OCI-LY7 (cell line): ENCODE results near the gene AQP12B. TPM values are rescaled to one million over a fixed set of nuclear protein-coding genes. Genes with fewer than 3 reads are reported as not detected.

Experiments used
- BruUV-seq: library from RNA; stranded (reverse); fragments of 400-500 nt; replicated peaks from 2 replicates; lab custom pipeline; 2021; lab: Mats Ljungman, UMichigan
- CTCF ChIA-PET: fragments of 300-600 bp; sonication (Branson Sonifier 250); formaldehyde crosslinking; loops from one replicate; lab custom pipeline; 2022; ENCODE audit warnings: antibody characterized with exemption; ENCODE audit not compliant: unreplicated experiment; lab: Charles Lee
- POLR2A ChIA-PET: fragments of 300-600 bp; sonication (Branson Sonifier 250); formaldehyde crosslinking; loops from one replicate; lab custom pipeline; 2022; ENCODE audit warnings: antibody characterized with exemption; lab: Charles Lee
- DNase-seq: peaks from one replicate; pipeline ENCODE4 v3.0.0-alpha.2; 2015; ENCODE audit warnings: low spot score
- H2AFZ ChIP-seq: fragments of 200-600 bp; sonication (generic), shearing (Covaris generic); 2 replicates; pipeline ENCODE4 v1.6.1; 2014; ENCODE audit warnings: mild to moderate bottlenecking, antibody characterized with exemption, low read length, moderate library complexity
- H3K27ac ChIP-seq: fragments of 200-600 bp; sonication (generic); 2 replicates; pipeline ENCODE4 v1.5.1; 2014; ENCODE audit warnings: mixed run types, low read depth, mild to moderate bottlenecking, moderate library complexity, low read length, inconsistent platforms; ENCODE audit not compliant: poor library complexity, severe bottlenecking
- H3K36me3 ChIP-seq: fragments of 200-600 bp; sonication (generic); 2 replicates; pipeline ENCODE4 v1.6.1; 2014; ENCODE audit warnings: mild to moderate bottlenecking, antibody characterized with exemption, low read length, moderate library complexity, mixed read lengths; ENCODE audit not compliant: insufficient read depth
- H3K4me1 ChIP-seq: fragments of 200-600 bp; sonication (generic); 2 replicates; pipeline ENCODE4 v1.5.1; 2014; ENCODE audit warnings: mild to moderate bottlenecking, low read length; ENCODE audit not compliant: insufficient read depth, poor library complexity, severe bottlenecking
- H3K4me2 ChIP-seq: fragments of 200-600 bp; sonication (generic); 2 replicates; pipeline ENCODE4 v1.6.1; 2014; ENCODE audit warnings: mild to moderate bottlenecking, low read length
- H3K4me3 ChIP-seq: fragments of 200-600 bp; sonication (generic); 2 replicates; pipeline ENCODE4 v1.5.1; 2014; ENCODE audit warnings: mild to moderate bottlenecking, low read depth, low read length; ENCODE audit not compliant: poor library complexity, severe bottlenecking
- H3K79me2 ChIP-seq: fragments of 200-600 bp; sonication (generic); 2 replicates; pipeline ENCODE4 v1.6.1; 2016; ENCODE audit warnings: low read depth, mild to moderate bottlenecking, low read length, moderate library complexity, mixed read lengths; ENCODE audit not compliant: insufficient read depth
- H3K9me2 ChIP-seq: fragments of 200-600 bp; sonication (generic); 2 replicates; pipeline ENCODE4 v1.6.1; 2016; ENCODE audit warnings: mild to moderate bottlenecking, low read length, mixed read lengths; ENCODE audit not compliant: insufficient read depth
- H3K9me3 ChIP-seq: fragments of 200-600 bp; sonication (generic); 2 replicates; pipeline ENCODE4 v1.6.1; 2014; ENCODE audit warnings: mild to moderate bottlenecking, mixed run types, low read length, mixed read lengths
- H4K20me1 ChIP-seq: fragments of 200-600 bp; sonication (generic); 2 replicates; pipeline ENCODE4 v1.6.1; 2014; ENCODE audit warnings: mild to moderate bottlenecking, antibody characterized with exemption, low read length, moderate library complexity, mixed read lengths; ENCODE audit not compliant: insufficient read depth
- CTCF ChIP-seq: fragments of 200-600 bp; sonication (generic); conservative IDR thresholded peaks from 2 replicates; pipeline ENCODE4 v1.5.1; 2014; ENCODE audit warnings: mild to moderate bottlenecking, antibody characterized with exemption, low read length, moderate library complexity, mixed read lengths
- EZH2phosphoT487 ChIP-seq: fragments of 200-600 bp; sonication (generic); IDR thresholded peaks from 2 replicates; pipeline ENCODE4 v1.6.1; 2018; ENCODE audit warnings: low read depth, borderline replicate concordance, mild to moderate bottlenecking, mixed run types, antibody characterized with exemption, low read length, moderate library complexity, mixed read lengths
- intact Hi-C: fragments of 100-400 bp; cut with micrococcal nuclease; formaldehyde crosslinking; loops from one replicate; pipeline ENCODE4 v1.10.0; 2022; ENCODE audit not compliant: unreplicated experiment
- small RNA-seq: library from RNA; depleted of rRNA; stranded (forward); fragments of <200 nt; gene quantifications from one replicate; pipeline ENCODE3, GENCODE V24; 2014
- total RNA-seq, 2 experiments: library from RNA; depleted of rRNA in 1 of 2; stranded (reverse); fragments of >200 nt in 1 of 2; shearing (Covaris generic) in 1 of 2; gene quantifications; 2 replicates each; pipeline ENCODE4 v1.2.3, GENCODE V29; 2014 to 2022

The AQP12B gene
- total RNA-seq, 2 experiments from 2014 or later = not detected

DNA sequence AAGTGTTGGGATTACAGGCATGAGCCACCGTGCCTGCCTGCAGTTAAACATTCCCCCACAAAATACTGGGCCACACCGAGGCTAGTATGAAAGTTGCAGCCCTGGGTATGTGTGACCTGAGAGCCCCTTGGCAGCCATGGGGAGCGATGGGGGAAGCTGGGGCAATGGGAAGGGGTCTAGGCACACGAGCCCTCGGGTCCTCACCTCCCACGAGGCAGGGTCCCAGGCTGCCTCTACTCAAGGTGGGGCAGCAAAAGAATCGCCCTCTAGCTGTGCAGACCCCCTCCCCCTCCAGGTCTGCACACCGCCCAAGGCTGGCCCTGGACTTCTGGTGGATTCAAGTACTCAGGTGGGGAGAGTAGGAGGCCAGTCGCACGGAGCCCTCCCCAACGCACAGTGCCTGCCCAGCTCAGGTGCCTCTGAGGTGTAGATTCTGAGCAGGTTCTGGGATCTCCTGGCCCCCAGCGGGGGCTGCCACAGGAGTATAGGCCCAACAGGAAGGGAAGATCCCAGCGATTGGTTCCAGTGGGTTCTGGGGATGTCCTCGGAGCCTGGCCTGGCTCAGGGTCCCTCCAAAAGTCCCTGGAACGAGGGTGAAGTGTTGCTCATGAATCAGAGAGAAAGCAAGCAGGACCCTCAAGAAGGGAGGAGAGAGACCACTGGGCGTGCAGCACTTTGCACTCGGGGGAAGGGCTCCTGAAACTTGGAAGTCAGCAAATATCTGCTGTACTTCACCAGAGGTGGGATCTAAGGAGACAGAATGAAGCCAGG, 54.8 kb downstream of the AQP12B start:
- Histone ChIP-seq H3K4me3 (no peak overlapping the region), H2AFZ (no peak overlapping the region), H3K4me1 (no peaks in the 10 kb centered on the region), H3K9me2 (no peaks in the 10 kb centered on the region), H3K36me3 (no peaks in the 10 kb centered on the region), H3K79me2 (no peaks in the 10 kb centered on the region), H4K20me1 (no peaks in the 10 kb centered on the region), H3K9me3 (no peaks in the 10 kb centered on the region), H3K4me2 (no peak overlapping the region), H3K27ac (no peak overlapping the region)
- no peak for TF ChIP-seq EZH2phosphoT487
- no peak for TF ChIP-seq CTCF
- POLR2A ChIA-PET = no interaction called here
- CTCF ChIA-PET = no interaction called here
- BruUV-seq = no TSS peak
- DNase-seq = no peak
- intact Hi-C loops = no loop called here

DNA sequence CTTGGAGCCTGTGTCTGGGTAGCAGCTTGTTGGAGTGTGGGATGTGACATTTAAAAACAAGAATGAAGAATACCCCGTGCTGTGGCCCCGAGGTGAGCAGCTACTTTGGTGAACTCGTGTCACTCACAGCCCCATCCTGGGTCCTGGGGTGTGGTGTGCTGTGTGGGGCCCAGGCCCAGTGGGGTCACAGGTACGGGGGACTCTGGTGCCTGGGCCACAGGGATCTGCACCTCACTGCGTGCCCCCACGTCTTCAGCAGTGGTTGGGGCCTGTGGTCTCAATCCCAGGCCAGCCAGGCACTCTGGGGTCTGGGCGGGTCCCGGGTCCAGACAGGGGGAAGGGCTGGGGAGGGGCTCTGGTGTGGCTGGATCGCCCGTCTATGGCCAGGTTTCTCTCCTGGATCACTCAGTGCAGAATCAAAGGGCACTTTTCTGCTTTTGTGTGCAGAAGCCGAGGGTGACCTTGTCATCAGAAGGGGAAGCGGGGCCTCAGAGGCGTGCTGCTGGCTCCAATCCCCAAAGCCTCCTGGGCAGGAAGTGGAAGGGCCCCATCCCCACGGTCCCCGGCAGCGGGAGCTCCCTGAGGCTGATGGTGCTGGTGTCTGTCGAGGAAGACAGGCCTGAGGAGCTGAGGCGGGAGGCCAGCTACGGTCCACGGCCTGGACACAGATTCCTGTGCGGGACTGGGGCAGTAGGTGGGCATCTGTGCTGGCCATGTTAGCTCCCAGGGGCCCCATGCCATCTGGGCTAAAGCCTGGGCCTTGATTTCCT, 56.0 kb downstream of the AQP12B start:
- CTCF ChIA-PET = no interaction called here
- no peak for DNase-seq
- BruUV-seq = no TSS peak
- POLR2A ChIA-PET = no interaction called here
- intact Hi-C loops = no loop called here
- Histone ChIP-seq H3K27ac (no peak overlapping the region), H3K36me3 (no peaks in the 10 kb centered on the region), H2AFZ (no peak overlapping the region), H3K4me2 (no peak overlapping the region), H3K9me2 (no peaks in the 10 kb centered on the region), H3K9me3 (no peaks in the 10 kb centered on the region), H3K79me2 (no peaks in the 10 kb centered on the region), H3K4me3 (no peak overlapping the region), H3K4me1 (peaks cover under 1% of the 10 kb centered on the region), H4K20me1 (no peaks in the 10 kb centered on the region)
- TF ChIP-seq EZH2phosphoT487 (no peak), CTCF (no peak)

Small RNA genes within 50 kb of the gene (small RNA-seq; reads per million reads assigned to genes)
- gene AC011298.3 = not detected

Other genes starting within 250 kb of the AQP12B start
- 1.4 and 2.4 TPM in 2 replicates for gene GPC1, start 247.2 kb downstream of the AQP12B start, total RNA-seq (2014; rRNA removed; shearing (Covaris generic))
- 3.0 and 4.0 TPM in 2 replicates for gene GPC1, start 247.2 kb downstream of the AQP12B start, total RNA-seq (2022)
- gene ANKMY1, start 124.9 kb downstream of the AQP12B start, total RNA-seq (2014; rRNA removed; shearing (Covaris generic)) = 24.7 and 30.6 TPM in 2 replicates
- gene ANKMY1, start 124.9 kb downstream of the AQP12B start, total RNA-seq (2022) = 65.9 and 69.4 TPM in 2 replicates
- gene DUSP28, start 122.5 kb downstream of the AQP12B start, total RNA-seq (2014; rRNA removed; shearing (Covaris generic)) = 13.0 and 17.6 TPM in 2 replicates
- 15.8 and 16.7 TPM in 2 replicates for gene DUSP28, start 122.5 kb downstream of the AQP12B start, total RNA-seq (2022)
- gene RNPEPL1, start 114.4 kb downstream of the AQP12B start, total RNA-seq (2014; rRNA removed; shearing (Covaris generic)) = 22.7 and 41.9 TPM in 2 replicates
- 51.8 and 53.5 TPM in 2 replicates for gene RNPEPL1, start 114.4 kb downstream of the AQP12B start, total RNA-seq (2022)
- 54.1 and 78.1 TPM in 2 replicates for gene CAPN10, start 96.2 kb downstream of the AQP12B start, total RNA-seq (2014; rRNA removed; shearing (Covaris generic))
- gene CAPN10, start 96.2 kb downstream of the AQP12B start, total RNA-seq (2022) = 67.3 and 70.6 TPM in 2 replicates
- 0.88 and 2.1 TPM in 2 replicates for gene GPR35, start 57.4 kb downstream of the AQP12B start, total RNA-seq (2014; rRNA removed; shearing (Covaris generic))
- 1.4 and 2.4 TPM in 2 replicates for gene GPR35, start 57.4 kb downstream of the AQP12B start, total RNA-seq (2022)
- gene AQP12A, start 9.0 kb upstream of the AQP12B start, total RNA-seq (2014; rRNA removed; shearing (Covaris generic)) = not detected in 2 replicates
- not detected in 2 replicates for gene AQP12A, start 9.0 kb upstream of the AQP12B start, total RNA-seq (2022)
- not detected in 2 replicates for gene KIF1A, start 137.3 kb upstream of the AQP12B start, total RNA-seq (2014; rRNA removed; shearing (Covaris generic))
- gene KIF1A, start 137.3 kb upstream of the AQP12B start, total RNA-seq (2022) = not detected in 2 replicates
- gene AGXT, start 185.9 kb upstream of the AQP12B start, total RNA-seq (2014; rRNA removed; shearing (Covaris generic)) = not detected in 2 replicates
- not detected in 2 replicates for gene AGXT, start 185.9 kb upstream of the AQP12B start, total RNA-seq (2022)
- not detected in 2 replicates for gene MAB21L4, start 213.3 kb upstream of the AQP12B start, total RNA-seq (2014; rRNA removed; shearing (Covaris generic))
- gene MAB21L4, start 213.3 kb upstream of the AQP12B start, total RNA-seq (2022) = not detected in 2 replicates
- gene CROCC2, start 223.5 kb upstream of the AQP12B start, total RNA-seq (2014; rRNA removed; shearing (Covaris generic)) = not detected in 2 replicates
- not detected in 2 replicates for gene CROCC2, start 223.5 kb upstream of the AQP12B start, total RNA-seq (2022)